ENCODE results near the gene ITGB8. TPM values are rescaled to one million over a fixed set of nuclear protein-coding genes. Genes with fewer than 3 reads are reported as not detected.

The ITGB8 gene
- total and polyA plus RNA-seq, 4 experiments from 2014 or later = 0.11 to 0.12 TPM; not detected in 2

DNA sequence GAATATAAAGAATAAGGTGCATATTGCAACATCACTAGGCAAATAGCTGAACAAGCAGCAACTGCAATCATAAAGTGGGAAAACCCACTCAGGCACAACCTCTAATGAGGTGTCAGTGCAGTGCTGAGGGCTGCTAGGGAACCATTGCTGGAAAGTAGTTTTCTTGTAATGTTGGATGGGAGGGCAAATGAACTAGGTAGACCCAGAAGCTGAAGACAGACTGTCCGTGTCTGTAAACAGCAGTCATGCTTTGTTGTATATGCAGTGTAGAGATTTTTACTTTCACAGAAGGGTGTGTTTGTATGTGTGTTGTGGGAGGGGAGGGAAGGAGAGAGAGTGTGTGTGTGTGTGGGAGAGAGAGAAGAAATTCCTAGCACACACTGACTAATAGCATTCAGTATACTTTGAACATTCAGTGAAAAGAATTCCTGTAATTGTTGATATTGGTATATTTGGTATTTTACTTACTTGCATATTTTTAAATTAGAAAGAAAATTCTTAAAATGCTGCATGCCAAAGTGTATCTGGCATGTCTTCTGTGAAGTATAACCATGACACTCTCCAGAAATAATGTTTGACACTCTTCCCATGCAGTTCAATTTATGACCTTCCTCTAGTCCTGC lies 28.8 kb downstream of the ITGB8 start:
- DNase-seq = no peak
- no peak overlapping the region for H3K27ac Mint-ChIP-seq
- ChIA-PET POLR2A (ENCODE audit: partially characterized antibody) (no interaction called here), CTCF (ENCODE audit: partially characterized antibody) (no interaction called here)
- peaks cover 0 to 9% (median 0%) of the 10 kb centered on the region in 8 donors for H3K9me3 Mint-ChIP-seq
- H3K27ac ChIP-seq (ENCODE audit: low read depth, low read length) = no peak overlapping the region
- intact Hi-C loops (cut with micrococcal nuclease) = no loop called here
- no peaks in the 10 kb centered on the region for H3K27me3 ChIP-seq (ENCODE audit: insufficient read depth, low read length)
- H3K9me3 ChIP-seq (ENCODE audit: control insufficient read depth in 1 of 2, low read length in 2 of 2) = no peaks in the 10 kb centered on the region
- H3K4me3 ChIP-seq (ENCODE audit: low read length in 2 of 2) = no peak overlapping the region
- no peak overlapping the region for H3K4me3 Mint-ChIP-seq
- no peaks in the 10 kb centered on the region for H3K36me3 ChIP-seq (ENCODE audit: insufficient read depth, low read length)
- no peaks in the 10 kb centered on the region for H3K36me3 Mint-ChIP-seq
- H3K4me1 ChIP-seq (ENCODE audit: insufficient read depth, low read length) = no peaks in the 10 kb centered on the region
- H3K27me3 Mint-ChIP-seq = no peaks in the 10 kb centered on the region
- no peaks in the 10 kb centered on the region for H3K4me1 Mint-ChIP-seq

DNA sequence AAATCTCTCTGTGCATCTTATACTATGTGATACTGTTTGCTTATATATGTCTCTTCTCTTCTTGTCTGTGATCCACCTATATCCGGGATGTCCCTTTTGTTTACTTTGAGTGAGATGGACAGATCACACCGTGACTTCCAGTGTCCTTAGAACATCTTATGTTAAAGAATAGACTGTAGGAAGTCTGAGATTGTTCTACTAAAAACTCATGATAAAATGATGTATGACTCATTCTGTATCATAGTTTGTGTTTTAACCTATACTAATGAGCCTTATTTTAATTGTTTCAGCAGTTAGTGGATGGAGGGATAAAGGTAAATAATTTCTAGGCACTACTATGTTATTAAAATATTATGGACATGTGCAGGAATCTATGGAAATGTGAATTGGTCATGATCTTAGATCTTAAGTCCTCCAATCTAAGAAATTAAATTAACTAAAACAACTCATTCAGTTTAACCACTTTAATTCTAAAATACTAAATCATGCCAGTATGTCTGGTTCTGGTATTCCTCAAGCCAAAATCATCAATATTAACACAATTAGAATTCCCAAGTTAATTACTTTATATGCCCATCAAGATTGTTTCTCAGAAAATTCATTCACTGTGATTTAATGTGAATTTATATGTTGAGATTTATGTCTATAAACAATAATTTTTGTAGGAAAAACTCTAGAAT lies 32.0 kb downstream of the ITGB8 start:
- Mint-ChIP-seq H3K27me3 (no peaks in the 10 kb centered on the region), H3K36me3 (no peaks in the 10 kb centered on the region), H3K4me1 (no peaks in the 10 kb centered on the region), H3K9me3 (peaks cover 0 to 5% (median 0%) of the 10 kb centered on the region in 8 donors), H3K4me3 (no peak overlapping the region), H3K27ac (no peak overlapping the region)
- H3K36me3 ChIP-seq (ENCODE audit: insufficient read depth, low read length) = no peaks in the 10 kb centered on the region
- H3K9me3 ChIP-seq (ENCODE audit: control insufficient read depth in 1 of 2, low read length in 2 of 2) = no peaks in the 10 kb centered on the region
- H3K27me3 ChIP-seq (ENCODE audit: insufficient read depth, low read length) = no peaks in the 10 kb centered on the region
- intact Hi-C loops (cut with micrococcal nuclease) = no loop called here
- ChIA-PET CTCF (ENCODE audit: partially characterized antibody) (no interaction called here), POLR2A (ENCODE audit: partially characterized antibody) (no interaction called here)
- no peaks in the 10 kb centered on the region for H3K4me1 ChIP-seq (ENCODE audit: insufficient read depth, low read length)
- H3K27ac ChIP-seq (ENCODE audit: low read depth, low read length) = no peak overlapping the region
- H3K4me3 ChIP-seq (ENCODE audit: low read length in 2 of 2) = no peak overlapping the region
- DNase-seq = no peak

DNA sequence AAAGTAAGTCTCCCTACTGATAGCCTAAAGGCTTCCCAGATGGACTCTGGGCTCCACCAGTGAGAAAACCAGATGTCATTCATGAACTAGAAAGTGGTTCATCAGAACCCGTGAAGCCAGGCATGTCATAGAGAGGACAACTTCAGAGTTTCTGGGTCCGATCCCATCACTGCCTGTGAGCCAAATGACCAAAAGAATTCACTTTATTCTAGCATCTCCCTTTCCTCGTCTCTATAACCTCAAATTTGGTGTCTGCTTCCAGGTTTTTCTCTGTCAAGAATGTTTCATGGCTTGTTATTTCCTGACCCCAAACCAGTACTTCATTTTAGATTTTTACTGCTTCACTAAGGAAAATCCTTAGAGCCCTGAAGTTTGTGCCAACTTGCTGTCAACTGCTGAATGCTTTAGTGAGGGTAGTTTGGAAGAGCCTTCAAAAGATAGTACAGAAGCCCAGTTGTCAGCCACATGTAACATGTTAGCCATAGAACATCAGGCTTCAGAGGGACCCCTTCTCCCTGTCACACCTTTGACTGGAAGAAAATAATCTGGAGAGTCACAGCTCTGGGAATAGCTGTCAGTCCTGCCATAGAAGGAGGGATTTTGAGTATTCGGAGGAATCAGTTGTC lies 34.0 kb downstream of the ITGB8 start:
- no peaks in the 10 kb centered on the region for H3K4me1 Mint-ChIP-seq
- no peak overlapping the region for H3K27ac Mint-ChIP-seq
- Histone ChIP-seq H3K4me1 (ENCODE audit: insufficient read depth, low read length) (no peaks in the 10 kb centered on the region), H3K27ac (ENCODE audit: low read depth, low read length) (no peak overlapping the region), H3K36me3 (ENCODE audit: insufficient read depth, low read length) (no peaks in the 10 kb centered on the region), H3K4me3 (ENCODE audit: low read length in 2 of 2) (no peak overlapping the region), H3K27me3 (ENCODE audit: insufficient read depth, low read length) (no peaks in the 10 kb centered on the region), H3K9me3 (ENCODE audit: control insufficient read depth in 1 of 2, low read length in 2 of 2) (no peaks in the 10 kb centered on the region)
- peaks cover 0 to 4% (median 0%) of the 10 kb centered on the region in 8 donors for H3K9me3 Mint-ChIP-seq
- no peak overlapping the region for H3K4me3 Mint-ChIP-seq
- ChIA-PET CTCF (ENCODE audit: partially characterized antibody) (no interaction called here), POLR2A (ENCODE audit: partially characterized antibody) (no interaction called here)
- no peak for DNase-seq
- intact Hi-C loops (cut with micrococcal nuclease) = no loop called here
- no peaks in the 10 kb centered on the region for H3K36me3 Mint-ChIP-seq
- H3K27me3 Mint-ChIP-seq = peaks cover 0 to 1% of the 10 kb centered on the region in 2 donors

DNA sequence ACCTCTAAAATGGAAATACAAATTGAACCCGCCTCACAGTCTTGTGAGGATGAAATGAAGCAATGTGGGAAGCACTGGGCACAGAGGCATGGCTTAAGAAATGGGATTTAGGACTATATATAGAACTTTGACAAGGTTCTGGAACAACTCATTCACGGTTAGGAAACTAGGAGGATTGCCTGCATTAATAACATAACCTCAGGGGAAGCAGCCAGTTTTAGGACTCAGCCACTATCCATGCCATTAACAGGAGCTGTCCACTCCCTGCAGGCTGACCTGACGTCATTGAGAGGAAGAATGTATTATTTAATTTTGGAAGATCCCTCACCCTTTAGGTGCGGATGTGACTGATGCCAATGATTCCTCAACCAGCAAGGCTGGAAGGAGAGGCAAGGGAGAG lies 34.8 kb downstream of the ITGB8 start:
- H3K9me3 Mint-ChIP-seq = peaks cover 0 to 4% (median 0%) of the 10 kb centered on the region in 8 donors
- H3K4me3 Mint-ChIP-seq = no peak overlapping the region
- no peaks in the 10 kb centered on the region for H3K36me3 Mint-ChIP-seq
- Histone ChIP-seq H3K36me3 (ENCODE audit: insufficient read depth, low read length) (no peaks in the 10 kb centered on the region), H3K4me1 (ENCODE audit: insufficient read depth, low read length) (no peaks in the 10 kb centered on the region), H3K27ac (ENCODE audit: low read depth, low read length) (no peak overlapping the region), H3K4me3 (ENCODE audit: low read length in 2 of 2) (no peak overlapping the region), H3K9me3 (ENCODE audit: control insufficient read depth in 1 of 2, low read length in 2 of 2) (no peaks in the 10 kb centered on the region), H3K27me3 (ENCODE audit: insufficient read depth, low read length) (no peaks in the 10 kb centered on the region)
- ChIA-PET CTCF (ENCODE audit: partially characterized antibody) (no interaction called here), POLR2A (ENCODE audit: partially characterized antibody) (no interaction called here)
- H3K4me1 Mint-ChIP-seq = no peaks in the 10 kb centered on the region
- H3K27ac Mint-ChIP-seq = no peak overlapping the region
- H3K27me3 Mint-ChIP-seq = peaks cover 0 to 1% of the 10 kb centered on the region in 2 donors
- no peak for DNase-seq
- intact Hi-C loops (cut with micrococcal nuclease) = no loop called here

DNA sequence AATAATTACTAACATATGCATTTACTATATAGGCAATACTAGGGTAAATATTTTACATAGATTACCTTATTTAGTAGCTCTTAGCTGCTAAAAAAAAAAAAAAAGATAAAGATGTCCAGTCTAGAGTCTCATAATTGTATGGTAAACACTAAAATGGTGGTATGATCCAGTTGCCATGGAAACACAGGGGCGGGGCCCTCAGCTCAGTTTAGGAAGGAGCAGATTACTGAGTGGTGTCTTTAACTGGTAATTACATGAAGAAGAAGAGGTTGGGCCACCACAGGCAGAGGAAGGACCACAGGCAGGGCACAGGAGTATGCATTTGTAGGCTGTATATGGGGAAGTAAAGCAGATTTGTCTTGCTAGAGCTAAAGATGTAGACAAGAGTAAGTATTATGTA lies 43.7 kb downstream of the ITGB8 start:
- CTCF ChIA-PET (ENCODE audit: partially characterized antibody) = no interaction called here
- H3K27ac Mint-ChIP-seq = no peak overlapping the region

GRCh38 chr7:20376796-20377195 lies 46.1 kb downstream of the ITGB8 start:
- ChIA-PET POLR2A (ENCODE audit: partially characterized antibody) (no interaction called here), CTCF (ENCODE audit: partially characterized antibody) (no interaction called here)
- Histone ChIP-seq H3K36me3 (ENCODE audit: insufficient read depth, low read length) (no peaks in the 10 kb centered on the region), H3K4me1 (ENCODE audit: insufficient read depth, low read length) (no peaks in the 10 kb centered on the region), H3K27ac (ENCODE audit: low read depth, low read length) (no peak overlapping the region), H3K27me3 (ENCODE audit: insufficient read depth, low read length) (no peaks in the 10 kb centered on the region), H3K4me3 (ENCODE audit: low read length in 2 of 2) (no peak overlapping the region), H3K9me3 (ENCODE audit: control insufficient read depth in 1 of 2, low read length in 2 of 2) (no peaks in the 10 kb centered on the region)
- Mint-ChIP-seq H3K4me3 (no peak overlapping the region), H3K27me3 (no peaks in the 10 kb centered on the region), H3K27ac (no peak overlapping the region), H3K4me1 (no peaks in the 10 kb centered on the region), H3K36me3 (no peaks in the 10 kb centered on the region), H3K9me3 (peaks cover 0 to 5% (median 0%) of the 10 kb centered on the region in 8 donors)
- intact Hi-C loops (cut with micrococcal nuclease) = no loop called here
- DNase-seq = no peak

More for the DNA sequence above, 43.7 kb downstream of the ITGB8 start:
- Histone ChIP-seq H3K9me3 (ENCODE audit: control insufficient read depth in 1 of 2, low read length in 2 of 2) (no peaks in the 10 kb centered on the region), H3K27ac (ENCODE audit: low read depth, low read length) (no peak overlapping the region), H3K4me3 (ENCODE audit: low read length in 2 of 2) (no peak overlapping the region), H3K27me3 (ENCODE audit: insufficient read depth, low read length) (no peaks in the 10 kb centered on the region), H3K36me3 (ENCODE audit: insufficient read depth, low read length) (no peaks in the 10 kb centered on the region), H3K4me1 (ENCODE audit: insufficient read depth, low read length) (no peaks in the 10 kb centered on the region)
- Mint-ChIP-seq H3K27me3 (no peaks in the 10 kb centered on the region), H3K36me3 (no peaks in the 10 kb centered on the region), H3K4me1 (no peaks in the 10 kb centered on the region), H3K9me3 (peaks cover 0 to 5% (median 0%) of the 10 kb centered on the region in 8 donors), H3K4me3 (no peak overlapping the region)
- intact Hi-C loops (cut with micrococcal nuclease) = no loop called here
- DNase-seq = no peak
- POLR2A ChIA-PET (ENCODE audit: partially characterized antibody) = no interaction called here

DNA sequence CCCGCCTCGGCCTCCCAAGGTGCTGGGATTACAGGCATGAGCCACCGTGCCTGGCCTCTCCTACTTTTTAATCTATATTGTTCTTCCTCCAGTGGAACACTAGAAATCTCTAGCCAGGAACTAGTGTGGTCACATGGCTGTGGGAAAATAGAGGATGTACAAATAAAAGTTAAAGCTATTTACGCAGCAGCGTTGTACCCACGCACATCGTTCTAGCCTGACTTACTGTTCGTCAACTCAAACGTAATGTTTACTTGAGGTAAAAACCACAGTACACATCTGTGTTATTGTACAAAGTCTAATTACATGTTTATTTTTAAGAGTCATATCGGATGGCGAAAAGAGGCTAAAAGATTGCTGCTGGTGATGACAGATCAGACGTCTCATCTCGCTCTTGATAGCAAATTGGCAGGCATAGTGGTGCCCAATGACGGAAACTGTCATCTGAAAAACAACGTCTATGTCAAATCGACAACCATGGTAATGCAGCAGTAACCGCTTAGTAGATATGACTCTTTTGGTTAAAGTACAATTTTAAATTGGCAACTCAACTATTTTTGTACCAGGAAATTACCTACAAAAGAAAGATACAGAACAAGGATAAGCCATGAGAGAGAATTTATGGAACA lies 50.8 kb downstream of the ITGB8 start:
- Mint-ChIP-seq H3K4me1 (no peaks in the 10 kb centered on the region), H3K27ac (no peak overlapping the region), H3K9me3 (peaks cover 0 to 7% (median 0%) of the 10 kb centered on the region in 8 donors), H3K4me3 (no peak overlapping the region), H3K27me3 (no peaks in the 10 kb centered on the region), H3K36me3 (no peaks in the 10 kb centered on the region)
- intact Hi-C loops (cut with micrococcal nuclease) = no loop called here
- Histone ChIP-seq H3K27ac (ENCODE audit: low read depth, low read length) (no peak overlapping the region), H3K9me3 (ENCODE audit: control insufficient read depth in 1 of 2, low read length in 2 of 2) (no peaks in the 10 kb centered on the region), H3K36me3 (ENCODE audit: insufficient read depth, low read length) (no peaks in the 10 kb centered on the region), H3K4me3 (ENCODE audit: low read length in 2 of 2) (no peak overlapping the region), H3K4me1 (ENCODE audit: insufficient read depth, low read length) (no peaks in the 10 kb centered on the region), H3K27me3 (ENCODE audit: insufficient read depth, low read length) (no peaks in the 10 kb centered on the region)
- no peak for DNase-seq
- POLR2A ChIA-PET (ENCODE audit: partially characterized antibody) = no interaction called here
- CTCF ChIA-PET (ENCODE audit: partially characterized antibody) = no interaction called here

Data from CD4-positive, alpha-beta memory T cell (primary cell).